BLaER1 treated with 17β-estradiol and CSF1 and Interleukin-3, amounts not matched to agents 10 nM and 100 nM (cell line): Measurements from ENCODE around the gene RPRD1A.

Experiments used
- H3K27ac ChIP-seq, 11 experiments: shearing (Covaris generic); formaldehyde crosslinking; 2 replicates each; pipeline ENCODE4 v1.8.1; 2022
- H3K27me3 ChIP-seq, 11 experiments: shearing (Covaris generic); formaldehyde crosslinking; 2 replicates each; pipeline ENCODE4 v1.8.1; 2022
- H3K36me3 ChIP-seq, 11 experiments: shearing (Covaris generic); formaldehyde crosslinking; 2 replicates each; pipeline ENCODE4 v1.8.1; 2022
- H3K4me1 ChIP-seq, 10 experiments: shearing (Covaris generic); formaldehyde crosslinking; 2 replicates each; pipeline ENCODE4 v1.8.1; 2022
- H3K4me2 ChIP-seq, 11 experiments: shearing (Covaris generic); formaldehyde crosslinking; 2 replicates each; pipeline ENCODE4 v1.8.1; 2022
- H3K4me3 ChIP-seq, 10 experiments: shearing (Covaris generic); formaldehyde crosslinking; 2 replicates each; pipeline ENCODE4 v1.8.1; 2022
- H3K9ac ChIP-seq, 11 experiments: shearing (Covaris generic); formaldehyde crosslinking; 2 replicates each; pipeline ENCODE4 v1.8.1; 2022
- H3K9me3 ChIP-seq, 11 experiments: shearing (Covaris generic); formaldehyde crosslinking; replicated peaks in 1 of 11; 2 replicates each; pipeline ENCODE4 v1.8.1; 2022
- H4K20me1 ChIP-seq, 11 experiments: shearing (Covaris generic); formaldehyde crosslinking; 2 replicates each; pipeline ENCODE4 v1.8.1; 2022
- Cebpa-rat ChIP-seq, 11 experiments: shearing (Covaris generic); IDR thresholded peaks; 2 replicates each; pipeline ENCODE4 v1.8.1; 2022

The RPRD1A gene

DNA sequence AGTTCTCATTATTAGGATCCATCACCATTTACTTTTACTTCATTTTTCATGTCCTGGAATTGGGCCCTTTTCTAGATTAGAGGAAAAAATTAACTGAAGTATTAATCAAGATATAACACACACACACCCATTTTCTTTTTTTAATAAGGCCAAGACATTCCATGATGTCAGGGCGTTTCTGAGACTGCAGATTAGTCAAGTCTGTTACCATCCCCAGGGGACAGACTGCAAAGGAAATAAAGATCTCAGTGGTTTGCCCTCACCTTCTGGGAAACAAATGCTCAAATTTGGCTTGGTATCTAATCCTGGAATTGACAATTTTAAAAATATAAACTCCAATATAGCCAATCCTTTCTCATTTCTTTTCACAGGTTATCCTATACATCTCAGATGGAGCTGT is 67.4 kb downstream of the RPRD1A start:
- Histone ChIP-seq H3K9ac (no peak overlapping the region), H3K9me3 (no peaks in the 10 kb centered on the region), H4K20me1 (no peaks in the 10 kb centered on the region), H3K4me1 (peaks cover 11 to 39% (median 30%) of the 10 kb centered on the region in 10 experiments), H3K36me3 (peaks cover 0 to 8% (median 0%) of the 10 kb centered on the region in 11 experiments; a peak in 1 of 22 replicates), H3K4me2 (peak overlapping the region in 9 of 11 experiments; percentile 14 to 67 (median 40); a peak in 14 of 22 replicates), H3K27ac (no peak overlapping the region), H3K27me3 (no peaks in the 10 kb centered on the region), H3K4me3 (no peak overlapping the region)
- no peak for TF ChIP-seq Cebpa-rat (IDR thresholded peaks at IDR 0.05)

DNA sequence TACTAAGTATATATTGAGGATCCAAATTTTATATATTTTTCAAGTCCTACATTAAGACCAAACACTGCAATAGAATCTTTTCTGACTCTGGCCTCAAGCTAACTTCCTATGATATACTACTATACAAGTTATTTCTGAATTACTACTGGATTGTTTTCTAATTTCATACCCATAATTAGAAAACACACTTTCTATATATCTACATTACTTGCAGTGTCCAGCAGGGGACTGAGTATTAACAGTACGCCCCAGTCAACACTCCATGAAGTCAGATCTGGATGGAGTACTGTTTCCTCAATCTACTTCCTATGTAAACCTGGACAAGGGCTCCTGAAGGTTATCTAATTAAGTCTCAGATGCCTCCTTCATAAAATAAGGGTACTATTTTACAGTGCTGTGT is 68.4 kb downstream of the RPRD1A start:
- Histone ChIP-seq H3K9ac (no peak overlapping the region), H3K9me3 (no peaks in the 10 kb centered on the region), H3K36me3 (peaks cover 0 to 5% (median under 1%) of the 10 kb centered on the region in 11 experiments; a peak in 4 of 22 replicates), H3K4me2 (no peak overlapping the region), H4K20me1 (no peaks in the 10 kb centered on the region), H3K27ac (no peak overlapping the region), H3K4me1 (peaks cover 11 to 39% (median 30%) of the 10 kb centered on the region in 10 experiments), H3K27me3 (no peaks in the 10 kb centered on the region), H3K4me3 (no peak overlapping the region)
- no peak for TF ChIP-seq Cebpa-rat (IDR thresholded peaks at IDR 0.05)

DNA sequence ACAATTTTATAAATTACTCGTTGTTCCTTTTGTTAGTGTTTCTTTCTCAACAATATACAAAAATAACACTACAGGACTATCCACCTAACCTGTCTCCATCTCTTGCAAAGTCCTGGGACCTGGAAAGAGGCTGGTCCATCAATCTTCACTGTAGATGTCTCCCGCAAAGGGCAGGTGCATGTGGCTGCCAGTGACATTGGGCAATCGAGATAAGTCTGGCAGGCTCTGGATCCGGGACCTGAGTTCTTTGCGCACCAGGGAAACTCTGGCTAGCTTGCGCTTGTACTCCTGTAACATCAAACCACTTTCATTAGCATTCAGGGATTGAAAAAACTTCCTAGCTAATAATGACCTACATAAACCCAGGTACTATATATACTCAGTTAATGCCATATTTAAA is 74.3 kb downstream of the RPRD1A start:
- no peaks in the 10 kb centered on the region for H3K4me1 ChIP-seq
- no peak overlapping the region for H3K4me2 ChIP-seq
- no peak for TF ChIP-seq Cebpa-rat (IDR thresholded peaks at IDR 0.05)
- H4K20me1 ChIP-seq = no peaks in the 10 kb centered on the region
- peaks cover 30 to 59% (median 43%) of the 10 kb centered on the region in 11 experiments for H3K36me3 ChIP-seq
- H3K9ac ChIP-seq = no peak overlapping the region
- H3K4me3 ChIP-seq = no peak overlapping the region
- no peaks in the 10 kb centered on the region for H3K27me3 ChIP-seq
- no peaks in the 10 kb centered on the region for H3K9me3 ChIP-seq
- H3K27ac ChIP-seq = no peak overlapping the region

DNA sequence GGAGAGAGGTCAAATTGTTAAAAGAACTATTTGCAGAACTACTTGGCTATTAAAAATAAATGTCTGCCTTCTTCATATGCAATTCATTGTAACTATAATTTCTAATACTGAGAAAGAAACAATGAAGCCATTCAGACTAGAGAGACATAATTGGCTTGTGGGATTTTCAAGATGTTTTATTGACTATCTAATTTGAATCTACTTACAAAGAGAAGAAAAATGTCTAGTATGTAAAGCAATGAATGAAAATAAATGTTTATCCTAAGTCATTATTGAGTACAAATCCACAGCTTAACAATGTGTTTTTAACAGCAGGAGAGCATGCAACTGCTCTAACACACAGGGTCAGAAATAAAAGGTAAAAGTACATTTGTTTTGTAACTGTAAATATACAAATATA is 75.7 kb downstream of the RPRD1A start:
- peaks cover 39 to 72% (median 48%) of the 10 kb centered on the region in 11 experiments for H3K36me3 ChIP-seq

DNA sequence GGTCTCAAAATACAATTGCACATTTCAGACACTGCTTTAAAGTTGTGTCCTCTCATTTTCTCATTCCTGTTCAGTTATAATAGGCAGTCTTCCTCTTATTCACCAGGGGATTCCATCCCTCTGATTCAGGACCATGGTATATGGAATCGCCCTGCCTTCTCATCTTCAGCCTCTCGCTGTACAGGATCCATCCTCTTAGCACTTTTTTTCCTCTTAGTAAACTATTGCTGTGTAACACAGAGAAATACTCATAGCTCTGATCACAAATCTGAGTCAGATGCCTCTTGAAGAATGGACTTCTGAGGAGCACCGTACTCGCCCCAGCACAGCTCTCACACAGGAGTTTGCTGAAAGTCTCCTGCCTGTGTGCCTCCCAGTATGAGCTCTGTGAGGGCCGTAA is 83.5 kb downstream of the RPRD1A start:
- no peaks in the 10 kb centered on the region for H3K4me1 ChIP-seq
- no peak overlapping the region for H3K9ac ChIP-seq
- H3K9me3 ChIP-seq = no peaks in the 10 kb centered on the region
- H3K27ac ChIP-seq = no peak overlapping the region
- no peaks in the 10 kb centered on the region; a peak in 1 of 22 replicates for H4K20me1 ChIP-seq
- H3K4me2 ChIP-seq = no peak overlapping the region
- H3K27me3 ChIP-seq = no peaks in the 10 kb centered on the region
- H3K4me3 ChIP-seq = no peak overlapping the region
- peaks cover 61 to 97% (median 78%) of the 10 kb centered on the region in 11 experiments for H3K36me3 ChIP-seq
- TF ChIP-seq Cebpa-rat (IDR thresholded peaks at IDR 0.05) = no peak

More for the DNA sequence above, 75.7 kb downstream of the RPRD1A start:
- Histone ChIP-seq H3K27ac (no peak overlapping the region), H3K4me1 (no peaks in the 10 kb centered on the region), H3K4me2 (no peak overlapping the region), H3K4me3 (no peak overlapping the region), H4K20me1 (no peaks in the 10 kb centered on the region), H3K27me3 (no peaks in the 10 kb centered on the region), H3K9ac (no peak overlapping the region), H3K9me3 (no peaks in the 10 kb centered on the region)
- no peak for TF ChIP-seq Cebpa-rat (IDR thresholded peaks at IDR 0.05)

DNA sequence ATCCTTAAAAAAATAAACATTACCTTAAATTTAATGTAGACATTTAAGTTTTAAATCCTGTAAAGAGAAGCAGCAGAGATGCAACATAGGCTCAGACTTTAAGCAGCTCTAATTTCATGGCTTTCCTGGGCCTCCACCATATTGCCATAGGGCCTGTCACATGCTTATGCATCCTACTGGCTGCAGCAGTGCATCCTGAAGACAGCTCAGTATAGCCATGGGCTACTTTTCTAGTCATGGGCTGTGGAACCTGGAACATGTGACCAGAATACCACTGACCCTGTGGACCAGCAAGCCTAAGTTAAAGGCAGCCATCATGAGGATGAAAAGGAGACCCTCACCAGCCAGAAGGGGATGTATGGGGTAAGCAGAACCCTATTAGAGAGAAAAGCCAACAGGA is 84.2 kb downstream of the RPRD1A start:
- no peak overlapping the region for H3K4me3 ChIP-seq
- no peaks in the 10 kb centered on the region for H3K27me3 ChIP-seq
- no peak overlapping the region for H3K4me2 ChIP-seq
- H3K9me3 ChIP-seq = no peaks in the 10 kb centered on the region
- TF ChIP-seq Cebpa-rat (IDR thresholded peaks at IDR 0.05) = no peak
- no peak overlapping the region for H3K9ac ChIP-seq
- no peaks in the 10 kb centered on the region; a peak in 1 of 22 replicates for H4K20me1 ChIP-seq
- no peak overlapping the region for H3K27ac ChIP-seq
- H3K4me1 ChIP-seq = no peaks in the 10 kb centered on the region
- peaks cover 61 to 97% (median 78%) of the 10 kb centered on the region in 11 experiments for H3K36me3 ChIP-seq

DNA sequence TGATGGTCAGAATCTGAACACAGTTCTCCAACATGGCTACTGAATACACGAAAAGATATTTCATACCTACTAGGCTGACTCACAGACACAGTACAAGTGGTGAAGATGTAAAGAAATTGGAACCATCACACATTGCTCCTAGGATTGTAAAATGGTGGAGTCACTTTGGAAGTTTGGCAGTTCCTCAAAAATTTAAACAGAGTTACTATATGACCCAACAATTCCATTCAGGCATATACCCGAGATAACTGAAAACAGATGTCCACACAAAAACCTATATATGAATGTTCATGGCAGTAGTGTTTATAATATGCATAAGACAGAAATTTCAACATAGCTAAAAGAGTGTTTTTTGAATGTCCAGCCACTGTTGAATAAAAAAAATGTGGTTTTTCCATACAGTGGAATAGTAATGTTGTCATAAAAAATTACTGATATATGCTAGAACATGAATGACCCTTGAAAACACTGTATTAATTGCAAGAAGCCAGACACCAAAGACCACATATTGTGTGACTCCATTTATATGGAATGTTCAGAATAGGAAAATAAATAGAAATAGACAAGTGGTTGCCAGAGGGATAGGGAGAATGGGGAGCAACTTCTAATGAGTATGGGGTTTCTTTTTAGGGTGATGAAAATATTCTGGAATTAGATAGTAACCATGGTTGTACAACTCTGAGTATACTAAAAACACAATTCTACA is 84.8 kb downstream of the RPRD1A start:
- H3K9ac ChIP-seq = no peak overlapping the region
- TF ChIP-seq Cebpa-rat (IDR thresholded peaks at IDR 0.05) = no peak
- H3K4me1 ChIP-seq = no peaks in the 10 kb centered on the region
- H3K4me2 ChIP-seq = no peak overlapping the region
- no peak overlapping the region for H3K27ac ChIP-seq
- no peaks in the 10 kb centered on the region for H3K9me3 ChIP-seq
- H3K4me3 ChIP-seq = no peak overlapping the region
- no peaks in the 10 kb centered on the region; a peak in 1 of 22 replicates for H4K20me1 ChIP-seq
- no peaks in the 10 kb centered on the region for H3K27me3 ChIP-seq
- peaks cover 64 to 97% (median 81%) of the 10 kb centered on the region in 11 experiments for H3K36me3 ChIP-seq

DNA sequence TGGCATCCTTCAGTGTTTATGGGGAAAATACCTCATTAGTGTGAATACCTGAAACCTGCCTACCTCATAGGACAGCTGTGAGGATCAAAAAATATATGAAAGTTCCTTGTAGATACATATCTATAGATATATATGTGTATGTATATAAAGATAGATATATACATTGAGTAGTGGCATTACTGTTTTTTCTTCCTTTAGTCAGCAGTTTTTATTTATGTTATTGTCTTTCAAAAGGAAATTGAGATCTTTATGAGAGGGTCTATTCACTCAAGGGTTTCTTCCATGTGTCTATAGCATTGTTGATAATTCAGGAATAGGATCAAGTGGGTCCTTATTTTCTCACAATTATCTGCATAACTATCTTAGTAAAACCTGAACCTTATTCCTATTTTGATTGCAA is 88.2 kb downstream of the RPRD1A start:
- no peak overlapping the region for H3K9ac ChIP-seq
- no peak overlapping the region for H3K27ac ChIP-seq
- peaks cover 84 to 97% (median 93%) of the 10 kb centered on the region in 11 experiments for H3K36me3 ChIP-seq
- H3K4me2 ChIP-seq = no peak overlapping the region
- H3K4me1 ChIP-seq = peaks cover 2 to 8% (median 5%) of the 10 kb centered on the region in 10 experiments
- TF ChIP-seq Cebpa-rat (IDR thresholded peaks at IDR 0.05) = no peak
- H3K27me3 ChIP-seq = no peaks in the 10 kb centered on the region
- no peaks in the 10 kb centered on the region for H3K9me3 ChIP-seq
- no peak overlapping the region for H3K4me3 ChIP-seq
- H4K20me1 ChIP-seq = peaks cover 0 to 4% (median 0%) of the 10 kb centered on the region in 11 experiments; a peak in 2 of 22 replicates

DNA sequence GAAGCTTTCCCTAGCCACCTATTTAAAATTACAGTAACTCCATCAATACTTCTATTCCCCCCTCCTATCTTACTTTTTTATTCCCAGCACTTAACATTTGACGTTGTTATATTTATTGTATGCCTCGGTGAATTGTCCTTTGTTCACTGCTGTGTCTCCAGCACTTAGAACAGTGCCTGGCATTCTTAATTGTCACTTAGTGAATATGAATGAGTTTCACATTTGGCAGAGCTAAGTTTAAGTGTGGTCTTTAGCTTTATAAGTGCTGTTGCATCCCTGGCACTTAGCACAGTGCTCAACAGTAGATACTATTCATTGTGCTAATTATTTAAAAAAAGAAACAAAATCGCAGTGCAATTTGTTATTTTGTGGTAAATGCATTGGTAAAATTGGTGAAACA is 93.2 kb downstream of the RPRD1A start:
- Histone ChIP-seq H3K9ac (peak overlapping the region in 2 of 11 experiments; percentile 77 to 91; a peak in 1 of 22 replicates), H3K4me1 (peaks cover 27 to 39% (median 35%) of the 10 kb centered on the region in 10 experiments), H3K4me2 (peak overlapping the region; percentile 76 to 96 (median 90)), H3K27me3 (no peaks in the 10 kb centered on the region), H3K36me3 (peaks cover 45 to 60% (median 54%) of the 10 kb centered on the region in 11 experiments), H4K20me1 (peaks cover 0 to 12% (median 0%) of the 10 kb centered on the region in 11 experiments; a peak in 4 of 22 replicates), H3K27ac (no peak overlapping the region), H3K9me3 (no peaks in the 10 kb centered on the region), H3K4me3 (peak overlapping the region in 5 of 10 experiments; percentile 71 to 98 (median 89); a peak in 7 of 20 replicates)
- TF ChIP-seq Cebpa-rat (IDR thresholded peaks at IDR 0.05) = no peak
